GM18907 (cell line): ENCODE data around the gene EDAR.

Source experiments
- ATAC-seq: cut with Tn5 transposase; IDR thresholded peaks from one replicate; pipeline ENCODE4 v1.9.1; 2021; ENCODE audit warnings: mild to moderate bottlenecking, moderate library complexity; ENCODE audit not compliant: unreplicated experiment

EDAR gene

GRCh38 chr2:108969856-108970255 lies 19.2 kb downstream of the EDAR start:
- ATAC-seq: no peak

- ATAC-seq: no peak
Measured at GRCh38 chr2:108968619-108969018, 20.4 kb downstream of the EDAR start.

- no peak for ATAC-seq
Measured at GRCh38 chr2:108967757-108968156, 21.3 kb downstream of the EDAR start.

- ATAC-seq: no peak
Measured at GRCh38 chr2:108965540-108966289, 23.3 kb downstream of the EDAR start.

- ATAC-seq: no peak
Measured at GRCh38 chr2:108963057-108963456, 26.0 kb downstream of the EDAR start.

- no peak for ATAC-seq
Measured at GRCh38 chr2:108961796-108962195, 27.2 kb downstream of the EDAR start.

- no peak for ATAC-seq
Measured at GRCh38 chr2:108960006-108960405, 29.0 kb downstream of the EDAR start.

- no peak for ATAC-seq
Measured at GRCh38 chr2:108959401-108959800, 29.6 kb downstream of the EDAR start.

GRCh38 chr2:108958632-108959341 lies 30.2 kb downstream of the EDAR start:
- ATAC-seq: no peak

GRCh38 chr2:108958002-108958401 lies 31.0 kb downstream of the EDAR start:
- no peak for ATAC-seq

- ATAC-seq: no peak
Measured at GRCh38 chr2:108956375-108956774, 32.6 kb downstream of the EDAR start.

- ATAC-seq: no peak
Measured at GRCh38 chr2:108950369-108951135, 38.5 kb downstream of the EDAR start.

- ATAC-seq: no peak
Measured at GRCh38 chr2:108949316-108950239, 39.4 kb downstream of the EDAR start.

GRCh38 chr2:108947271-108947907 lies 41.6 kb downstream of the EDAR start:
- no peak for ATAC-seq

GRCh38 chr2:108946442-108946841 lies 42.6 kb downstream of the EDAR start:
- no peak for ATAC-seq

- ATAC-seq: no peak
Measured at GRCh38 chr2:108945969-108946368, 43.1 kb downstream of the EDAR start.

- ATAC-seq: no peak
Measured at GRCh38 chr2:108944601-108945331, 44.3 kb downstream of the EDAR start.

GRCh38 chr2:108943751-108944150 lies 45.3 kb downstream of the EDAR start:
- ATAC-seq: no peak

GRCh38 chr2:108942888-108943287 lies 46.1 kb downstream of the EDAR start:
- no peak for ATAC-seq
